Mammary epithelial cell (primary cell): ENCODE results near the gene KLHL15.

Experiments
- CTCF ChIP-seq, 2 donors: IDR thresholded peaks in 1 of 2; conservative IDR thresholded peaks in 1 of 2; 2 replicates each; pipeline ENCODE4 v1.5.1; 2011 to 2012; ENCODE audit warnings: inconsistent platforms in 2 of 2, low read length in 2 of 2, mild to moderate bottlenecking in 2 of 2, control low read depth in 1 of 2, low read depth in 1 of 2; ENCODE audit not compliant: insufficient read depth in 1 of 2; ENCODE audit errors: extremely low read depth in 1 of 2
- EZH2 ChIP-seq: IDR thresholded peaks from 2 replicates; pipeline ENCODE4 v1.6.1; 2012; ENCODE audit warnings: low read length, inconsistent platforms, borderline replicate concordance

- TF ChIP-seq CTCF (conservative IDR thresholded peaks at IDR 0.05 in 1 of 2, IDR thresholded peaks at IDR 0.05 in 1 of 2; ENCODE audit: extremely low read depth in 1 of 2, insufficient read depth in 1 of 2, low read depth in 1 of 2, low read length in 2 of 2): no peak
- TF ChIP-seq EZH2: no peak
Measured at GRCh38 chrX:23981222-23981621, 45.8 kb downstream of the KLHL15 start.
